KMS-11 (cell line): ENCODE results near the gene ABCC11.

ENCODE experiments used
- H2AFZ ChIP-seq: fragments of 200-600 bp; sonication (generic); 2 replicates; pipeline ENCODE4 v1.6.1; 2016; ENCODE audit warnings: antibody characterized with exemption, mixed run types, low read depth
- H3K27ac ChIP-seq: fragments of 200-600 bp; sonication (generic); 2 replicates; pipeline ENCODE4 v1.6.1; 2016; ENCODE audit warnings: mild to moderate bottlenecking, mixed run types
- H3K27me3 ChIP-seq: fragments of 200-600 bp; sonication (generic); 2 replicates; pipeline ENCODE4 v1.6.1; 2017; ENCODE audit warnings: mild to moderate bottlenecking, low read depth, mixed run types, moderate library complexity; ENCODE audit not compliant: insufficient read depth
- H3K36me3 ChIP-seq: fragments of 200-600 bp; sonication (generic); 2 replicates; pipeline ENCODE4 v1.6.1; 2017; ENCODE audit warnings: mild to moderate bottlenecking, mixed run types; ENCODE audit not compliant: insufficient read depth
- H3K4me1 ChIP-seq: fragments of 200-600 bp; sonication (generic); 2 replicates; pipeline ENCODE4 v1.6.1; 2016; ENCODE audit warnings: mild to moderate bottlenecking, low read depth, mixed run types; ENCODE audit not compliant: poor library complexity, severe bottlenecking
- H3K4me2 ChIP-seq: fragments of 200-600 bp; sonication (generic); 2 replicates; pipeline ENCODE4 v1.7.0; 2016; ENCODE audit warnings: mild to moderate bottlenecking, mixed run types
- H3K4me3 ChIP-seq: fragments of 200-600 bp; sonication (generic); IDR thresholded peaks from 2 replicates; pipeline ENCODE4 v1.6.1; 2017; ENCODE audit warnings: low read depth, low read length, mixed read lengths; ENCODE audit not compliant: insufficient read depth
- H3K79me2 ChIP-seq: fragments of 200-600 bp; sonication (generic); 2 replicates; pipeline ENCODE4 v1.6.1; 2016; ENCODE audit warnings: low read depth, mixed run types; ENCODE audit not compliant: insufficient read depth
- H3K9ac ChIP-seq: fragments of 200-600 bp; sonication (generic); 2 replicates; pipeline ENCODE4 v1.6.1; 2016; ENCODE audit warnings: mild to moderate bottlenecking, mixed run types
- H4K20me1 ChIP-seq: fragments of 200-600 bp; sonication (generic); 2 replicates; pipeline ENCODE4 v1.6.1; 2016; ENCODE audit warnings: mild to moderate bottlenecking, mixed run types; ENCODE audit not compliant: insufficient read depth
- TF ChIP-seq, protein P1 (sequence below): fragments of 200-600 bp; sonication (generic); conservative IDR thresholded peaks from 2 replicates; pipeline ENCODE4 v1.6.1; 2017; ENCODE audit warnings: low read depth, mild to moderate bottlenecking, antibody characterized with exemption, low read length, moderate library complexity, mixed read lengths

Gene ABCC11

GRCh38 chr16:48269011-48269410 is 21.7 kb upstream of the ABCC11 start:
- TF ChIP-seq, protein P1, sequence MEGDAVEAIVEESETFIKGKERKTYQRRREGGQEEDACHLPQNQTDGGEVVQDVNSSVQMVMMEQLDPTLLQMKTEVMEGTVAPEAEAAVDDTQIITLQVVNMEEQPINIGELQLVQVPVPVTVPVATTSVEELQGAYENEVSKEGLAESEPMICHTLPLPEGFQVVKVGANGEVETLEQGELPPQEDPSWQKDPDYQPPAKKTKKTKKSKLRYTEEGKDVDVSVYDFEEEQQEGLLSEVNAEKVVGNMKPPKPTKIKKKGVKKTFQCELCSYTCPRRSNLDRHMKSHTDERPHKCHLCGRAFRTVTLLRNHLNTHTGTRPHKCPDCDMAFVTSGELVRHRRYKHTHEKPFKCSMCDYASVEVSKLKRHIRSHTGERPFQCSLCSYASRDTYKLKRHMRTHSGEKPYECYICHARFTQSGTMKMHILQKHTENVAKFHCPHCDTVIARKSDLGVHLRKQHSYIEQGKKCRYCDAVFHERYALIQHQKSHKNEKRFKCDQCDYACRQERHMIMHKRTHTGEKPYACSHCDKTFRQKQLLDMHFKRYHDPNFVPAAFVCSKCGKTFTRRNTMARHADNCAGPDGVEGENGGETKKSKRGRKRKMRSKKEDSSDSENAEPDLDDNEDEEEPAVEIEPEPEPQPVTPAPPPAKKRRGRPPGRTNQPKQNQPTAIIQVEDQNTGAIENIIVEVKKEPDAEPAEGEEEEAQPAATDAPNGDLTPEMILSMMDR = no peak
- no peaks in the 10 kb centered on the region; the same call in 1 of the 2 replicates for H3K36me3 ChIP-seq
- no peak overlapping the region for H3K9ac ChIP-seq
- no peak overlapping the region for H2AFZ ChIP-seq
- no peak overlapping the region for H3K4me3 ChIP-seq
- no peaks in the 10 kb centered on the region for H3K79me2 ChIP-seq
- H3K27ac ChIP-seq = no peak overlapping the region
- H4K20me1 ChIP-seq = no peaks in the 10 kb centered on the region
- H3K4me2 ChIP-seq = no peak overlapping the region
- no peaks in the 10 kb centered on the region for H3K27me3 ChIP-seq
- no peaks in the 10 kb centered on the region for H3K4me1 ChIP-seq

GRCh38 chr16:48262631-48263030 is 15.3 kb upstream of the ABCC11 start:
- no peaks in the 10 kb centered on the region; the same call in 1 of the 2 replicates for H3K36me3 ChIP-seq
- H3K4me3 ChIP-seq = no peak overlapping the region
- no peak overlapping the region for H2AFZ ChIP-seq
- H3K4me1 ChIP-seq = no peaks in the 10 kb centered on the region
- TF ChIP-seq, protein P1 = no peak
- H3K27ac ChIP-seq = no peak overlapping the region
- H3K79me2 ChIP-seq = no peaks in the 10 kb centered on the region
- H3K4me2 ChIP-seq = no peak overlapping the region
- H3K27me3 ChIP-seq = no peaks in the 10 kb centered on the region
- H4K20me1 ChIP-seq = no peaks in the 10 kb centered on the region
- no peak overlapping the region for H3K9ac ChIP-seq

GRCh38 chr16:48261569-48261968 is 14.2 kb upstream of the ABCC11 start:
- no peak overlapping the region for H2AFZ ChIP-seq
- no peaks in the 10 kb centered on the region; the same call in 1 of the 2 replicates for H3K36me3 ChIP-seq
- no peak overlapping the region for H3K4me3 ChIP-seq
- no peak overlapping the region for H3K4me2 ChIP-seq
- TF ChIP-seq, protein P1 = no peak
- no peak overlapping the region for H3K27ac ChIP-seq
- H3K4me1 ChIP-seq = no peaks in the 10 kb centered on the region
- H3K9ac ChIP-seq = no peak overlapping the region
- no peaks in the 10 kb centered on the region for H3K79me2 ChIP-seq
- no peaks in the 10 kb centered on the region for H4K20me1 ChIP-seq
- H3K27me3 ChIP-seq = no peaks in the 10 kb centered on the region

DNA sequence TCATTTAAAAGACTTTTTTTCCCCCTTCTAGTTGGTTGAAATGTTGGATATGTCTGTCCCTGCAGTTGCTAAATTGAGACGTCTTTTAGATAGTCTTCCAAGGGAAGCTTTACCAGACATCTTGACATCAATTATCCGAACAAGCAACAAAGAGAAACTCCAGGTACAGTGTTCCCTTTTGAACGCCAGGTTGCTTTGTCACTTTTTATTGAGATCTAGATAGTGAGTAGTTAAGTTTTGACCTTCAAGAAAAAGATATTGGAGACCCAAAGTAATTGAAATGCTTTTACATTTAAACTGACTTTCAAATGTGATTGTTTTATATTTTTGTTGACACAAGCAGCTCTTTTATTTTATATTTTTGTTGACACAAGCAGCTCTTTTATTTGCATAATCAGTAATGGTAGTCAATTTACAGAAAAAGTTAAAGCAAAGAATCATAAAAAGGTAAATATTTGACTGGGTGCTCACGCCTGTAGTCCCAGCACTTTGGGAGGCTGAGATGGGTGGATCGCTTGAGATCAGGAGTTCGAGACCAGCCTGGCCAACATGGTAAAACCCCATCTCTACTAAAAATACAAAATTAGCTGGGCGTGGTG is 9.3 kb upstream of the ABCC11 start:
- H3K4me1 ChIP-seq = no peaks in the 10 kb centered on the region
- H3K27me3 ChIP-seq = no peaks in the 10 kb centered on the region
- no peaks in the 10 kb centered on the region for H4K20me1 ChIP-seq
- H3K9ac ChIP-seq = no peak overlapping the region
- no peaks in the 10 kb centered on the region for H3K36me3 ChIP-seq
- no peak overlapping the region for H3K27ac ChIP-seq
- H2AFZ ChIP-seq = no peak overlapping the region
- no peak overlapping the region for H3K4me3 ChIP-seq
- no peak overlapping the region for H3K4me2 ChIP-seq
- TF ChIP-seq, protein P1 = no peak
- no peaks in the 10 kb centered on the region for H3K79me2 ChIP-seq
